Keratinocyte (primary cell): ENCODE results near the gene CYP4V2. TPM values are rescaled to one million over a fixed set of nuclear protein-coding genes. Genes with fewer than 3 reads are reported as not detected.

Source experiments
- DNase-seq: peaks from one replicate; pipeline ENCODE4 v3.0.0-alpha.2; 2011; ENCODE audit warnings: low read depth, missing footprints, low spot score
- FAIRE-seq: peaks from 2 replicates; lab custom pipeline; 2011; peaks lifted over from hg19 to GRCh38; lab: Jason Lieb, UNC
- H2AFZ ChIP-seq: 2 replicates; pipeline ENCODE4 v1.6.0; 2012; ENCODE audit warnings: low read length, control low read depth, inconsistent platforms; ENCODE audit not compliant: control insufficient read depth
- H3K27ac ChIP-seq: 2 replicates; pipeline ENCODE4 v1.5.1; 2011; ENCODE audit warnings: low read length; ENCODE audit not compliant: control insufficient read depth, insufficient read depth
- H3K27me3 ChIP-seq: 3 replicates; pipeline ENCODE4 v1.6.0; 2011; ENCODE audit warnings: low read length; ENCODE audit not compliant: control insufficient read depth, insufficient read depth; ENCODE audit errors: extremely low read depth
- H3K36me3 ChIP-seq, 2 experiments: 2 replicates in 1 of 2; 3 replicates in 1 of 2; pipeline ENCODE4 v1.5.1; 2011; ENCODE audit warnings: low read length in 2 of 2, mild to moderate bottlenecking in 1 of 2; ENCODE audit not compliant: control insufficient read depth in 2 of 2, insufficient read depth in 2 of 2; ENCODE audit errors: extremely low read depth in 1 of 2
- H3K4me1 ChIP-seq: 3 replicates; pipeline ENCODE4 v1.5.1; 2011; ENCODE audit warnings: low read length; ENCODE audit not compliant: control insufficient read depth, insufficient read depth; ENCODE audit errors: extremely low read depth
- H3K4me2 ChIP-seq: 3 replicates; pipeline ENCODE4 v1.6.0; 2011; ENCODE audit warnings: low read depth, low read length; ENCODE audit not compliant: control insufficient read depth, insufficient read depth; ENCODE audit errors: extremely low read depth
- H3K4me3 ChIP-seq, 3 experiments: fragments of 200-600 bp in 1 of 3; sonication (generic) in 1 of 3; 2 replicates in 2 of 3; 3 replicates in 1 of 3; pipeline ENCODE4 v1.5.1; 2011 to 2016; ENCODE audit warnings: low read length in 3 of 3, mild to moderate bottlenecking in 3 of 3, control low read depth in 2 of 3, inconsistent platforms in 1 of 3, low read depth in 1 of 3, mixed read lengths in 1 of 3, mixed run types in 1 of 3, moderate library complexity in 1 of 3; ENCODE audit not compliant: control insufficient read depth in 2 of 3, insufficient read depth in 2 of 3; ENCODE audit errors: extremely low read depth in 1 of 3
- H3K79me2 ChIP-seq: 2 replicates; pipeline ENCODE4 v1.6.0; 2012; ENCODE audit warnings: low read length; ENCODE audit not compliant: control insufficient read depth, insufficient read depth
- H3K9ac ChIP-seq: 3 replicates; pipeline ENCODE4 v1.6.0; 2011; ENCODE audit warnings: low read length; ENCODE audit not compliant: control insufficient read depth, insufficient read depth; ENCODE audit errors: extremely low read depth
- H3K9me1 ChIP-seq: 3 replicates; pipeline ENCODE4 v1.6.0; 2011; ENCODE audit warnings: low read length; ENCODE audit not compliant: control insufficient read depth, insufficient read depth; ENCODE audit errors: extremely low read depth
- H3K9me3 ChIP-seq: 2 replicates; pipeline ENCODE4 v1.5.1; 2012; ENCODE audit warnings: low read depth, low read length; ENCODE audit not compliant: control insufficient read depth
- H4K20me1 ChIP-seq: 3 replicates; pipeline ENCODE4 v1.6.0; 2011; ENCODE audit warnings: low read length; ENCODE audit not compliant: control insufficient read depth, insufficient read depth; ENCODE audit errors: extremely low read depth
- EZH2 ChIP-seq: IDR thresholded peaks from one replicate; pipeline ENCODE4 v1.6.1; 2012; ENCODE audit warnings: inconsistent platforms, mild to moderate bottlenecking, low read length, moderate library complexity
- dilution Hi-C: fragments of 300-500 bp; cut with MboI; formaldehyde crosslinking; loops from one replicate; pipeline ENCODE4 v1.7.0; 2020; ENCODE audit warnings: low sequenced_read_pairs; ENCODE audit not compliant: extremely low pct_ligation_motif_present
- polyA plus RNA-seq, 5 experiments: library from polyadenylated mRNA; depleted of rRNA in 3 of 5; stranded (reverse) in 3 of 5; stranded (forward) in 1 of 5; unstranded in 1 of 5; fragments of >200 nt; gene quantifications; 1 replicate in 1 of 5; 2 replicates in 3 of 5; 3 replicates in 1 of 5; pipeline versions ENCODE4 v1.2.1 to v1.2.3, GENCODE V29; 2011 to 2012; ENCODE audit warnings: missing spikeins in 2 of 5, low read depth in 1 of 5, low replicate concordance in 1 of 5
- TF ChIP-seq, protein P1 (sequence below), 3 experiments: IDR thresholded peaks in 1 of 3; conservative IDR thresholded peaks in 1 of 3; optimal IDR thresholded peaks in 1 of 3; 2 replicates in 2 of 3; 3 replicates in 1 of 3; pipeline versions ENCODE3 to v1.5.1; 2011; ENCODE audit warnings: low read length in 3 of 3, mild to moderate bottlenecking in 3 of 3, moderate library complexity in 2 of 3, control low read depth in 1 of 3, inconsistent platforms in 1 of 3; ENCODE audit not compliant: insufficient read depth in 2 of 3; ENCODE audit errors: extremely low read depth in 1 of 3

Gene CYP4V2
- polyA plus RNA-seq, 1 donor (not counting 4 experiments of a cell fraction or from before 2014, with no cell fraction given) = 8.8 TPM

DNA sequence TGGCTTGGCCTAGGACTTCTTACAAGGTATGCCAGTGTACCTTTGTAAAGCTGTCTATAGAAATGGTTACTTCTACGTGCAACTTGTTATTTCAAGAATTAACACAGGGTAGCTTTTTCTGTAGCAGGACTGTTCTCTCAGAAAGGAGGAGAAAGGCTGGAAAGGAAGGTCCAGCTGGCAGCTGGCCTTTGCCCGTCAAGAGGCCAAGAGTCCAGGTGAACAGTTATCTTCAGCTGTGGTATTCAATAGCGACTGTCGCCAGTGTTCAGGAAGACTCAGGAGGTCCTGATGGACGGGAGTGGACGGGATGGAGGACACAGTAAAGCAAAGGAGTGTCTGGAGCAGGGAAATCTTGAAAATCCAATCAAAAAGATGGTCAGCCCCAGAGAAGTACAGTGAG is 4.7 kb downstream of the CYP4V2 start:
- no peaks in the 10 kb centered on the region for H3K4me1 ChIP-seq
- H4K20me1 ChIP-seq = no peaks in the 10 kb centered on the region
- H3K27ac ChIP-seq = no peak overlapping the region
- no peaks in the 10 kb centered on the region for H3K9me1 ChIP-seq
- H3K4me2 ChIP-seq = no peak overlapping the region
- no peaks in the 10 kb centered on the region for H3K9me3 ChIP-seq
- H3K4me3 ChIP-seq = no peak overlapping the region
- no peak for DNase-seq
- no peak overlapping the region for H3K9ac ChIP-seq
- H3K27me3 ChIP-seq = no peaks in the 10 kb centered on the region
- dilution Hi-C loops = no loop called here
- TF ChIP-seq, protein P1, sequence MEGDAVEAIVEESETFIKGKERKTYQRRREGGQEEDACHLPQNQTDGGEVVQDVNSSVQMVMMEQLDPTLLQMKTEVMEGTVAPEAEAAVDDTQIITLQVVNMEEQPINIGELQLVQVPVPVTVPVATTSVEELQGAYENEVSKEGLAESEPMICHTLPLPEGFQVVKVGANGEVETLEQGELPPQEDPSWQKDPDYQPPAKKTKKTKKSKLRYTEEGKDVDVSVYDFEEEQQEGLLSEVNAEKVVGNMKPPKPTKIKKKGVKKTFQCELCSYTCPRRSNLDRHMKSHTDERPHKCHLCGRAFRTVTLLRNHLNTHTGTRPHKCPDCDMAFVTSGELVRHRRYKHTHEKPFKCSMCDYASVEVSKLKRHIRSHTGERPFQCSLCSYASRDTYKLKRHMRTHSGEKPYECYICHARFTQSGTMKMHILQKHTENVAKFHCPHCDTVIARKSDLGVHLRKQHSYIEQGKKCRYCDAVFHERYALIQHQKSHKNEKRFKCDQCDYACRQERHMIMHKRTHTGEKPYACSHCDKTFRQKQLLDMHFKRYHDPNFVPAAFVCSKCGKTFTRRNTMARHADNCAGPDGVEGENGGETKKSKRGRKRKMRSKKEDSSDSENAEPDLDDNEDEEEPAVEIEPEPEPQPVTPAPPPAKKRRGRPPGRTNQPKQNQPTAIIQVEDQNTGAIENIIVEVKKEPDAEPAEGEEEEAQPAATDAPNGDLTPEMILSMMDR (optimal IDR thresholded peaks at IDR 0.05 in 1 of 3, IDR thresholded peaks at IDR 0.05 in 1 of 3, conservative IDR thresholded peaks at IDR 0.05 in 1 of 3; ENCODE audit: extremely low read depth in 1 of 3, insufficient read depth in 2 of 3, low read length in 3 of 3) = no peak
- no peak for TF ChIP-seq EZH2
- FAIRE-seq = no peak
- H3K36me3 ChIP-seq = peaks cover 0 to 5% of the 10 kb centered on the region in 2 experiments
- no peaks in the 10 kb centered on the region for H3K79me2 ChIP-seq
- no peak overlapping the region for H2AFZ ChIP-seq

DNA sequence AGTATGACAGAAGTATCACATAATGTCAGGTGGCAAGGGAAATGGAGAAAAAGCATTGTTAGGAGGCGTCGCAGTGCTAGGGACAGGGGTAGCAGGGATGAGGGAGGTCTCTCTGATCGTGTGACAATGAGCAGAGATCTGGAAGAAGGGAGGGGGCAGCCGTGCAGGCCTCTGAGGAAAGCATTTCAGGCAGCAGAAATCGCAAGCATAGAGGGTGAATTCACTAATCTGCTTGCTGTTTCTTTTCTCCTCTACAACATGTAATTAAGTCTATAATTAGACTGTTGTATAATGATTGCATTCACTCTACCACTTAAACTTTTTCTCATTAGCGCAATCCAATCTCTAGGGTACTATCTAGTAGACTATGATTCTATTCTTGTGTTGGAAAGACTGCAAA is 9.1 kb downstream of the CYP4V2 start:
- no peaks in the 10 kb centered on the region for H3K9me1 ChIP-seq
- H3K36me3 ChIP-seq = peaks cover 0 to 3% of the 10 kb centered on the region in 2 experiments
- no peak overlapping the region for H3K4me3 ChIP-seq
- H3K79me2 ChIP-seq = no peaks in the 10 kb centered on the region
- dilution Hi-C loops = no loop called here
- no peaks in the 10 kb centered on the region for H3K9me3 ChIP-seq
- no peaks in the 10 kb centered on the region for H3K27me3 ChIP-seq
- no peak overlapping the region for H3K27ac ChIP-seq
- H3K4me1 ChIP-seq = no peaks in the 10 kb centered on the region
- DNase-seq (no peak), FAIRE-seq (no peak)
- no peak overlapping the region for H2AFZ ChIP-seq
- no peak overlapping the region for H3K4me2 ChIP-seq
- no peak for TF ChIP-seq EZH2
- TF ChIP-seq, protein P1 (optimal IDR thresholded peaks at IDR 0.05 in 1 of 3, IDR thresholded peaks at IDR 0.05 in 1 of 3, conservative IDR thresholded peaks at IDR 0.05 in 1 of 3; ENCODE audit: extremely low read depth in 1 of 3, insufficient read depth in 2 of 3, low read length in 3 of 3) = no peak
- no peak overlapping the region for H3K9ac ChIP-seq
- H4K20me1 ChIP-seq = no peaks in the 10 kb centered on the region
